Activated CD4-positive, alpha-beta memory T cell treated with anti-CD3 and anti-CD28 coated beads for 36 hours (primary cell): ENCODE data around the gene PHIP. TPM values are rescaled to one million over a fixed set of nuclear protein-coding genes. Genes with fewer than 3 reads are reported as not detected.
A peak's percentile ranks its signal among the peaks of the same experiment; 100 is the strongest.

ENCODE experiments used
- CTCF ChIA-PET: fragments of 350-600 bp; sonication (Branson Sonifier 250); formaldehyde crosslinking; loops from one replicate; lab custom pipeline; 2021; ENCODE audit warnings: antibody characterized with exemption, inconsistent platforms; lab: Charles Lee
- POLR2A ChIA-PET: fragments of 350-600 bp; sonication (Branson Sonifier 250); formaldehyde crosslinking; loops from one replicate; lab custom pipeline; 2021; ENCODE audit warnings: antibody characterized with exemption; lab: Charles Lee
- DNase-seq: peaks from one replicate; pipeline ENCODE4 v3.0.0-alpha.2; 2020
- H3K27ac Mint-ChIP-seq: one replicate; pipeline ENCODE4 v1.8.0; 2021; ENCODE audit warnings: mixed read lengths
- H3K27me3 Mint-ChIP-seq: one replicate; pipeline ENCODE4 v1.8.0; 2021; ENCODE audit warnings: mixed read lengths
- H3K36me3 Mint-ChIP-seq: one replicate; pipeline ENCODE4 v1.8.0; 2021; ENCODE audit warnings: mixed read lengths
- H3K4me1 Mint-ChIP-seq: one replicate; pipeline ENCODE4 v1.8.0; 2021; ENCODE audit warnings: low read depth, mixed read lengths
- H3K4me3 Mint-ChIP-seq: one replicate; pipeline ENCODE4 v1.8.0; 2021; ENCODE audit warnings: mild to moderate bottlenecking, mixed read lengths
- H3K9me3 Mint-ChIP-seq: one replicate; pipeline ENCODE4 v1.8.0; 2021; ENCODE audit warnings: mixed read lengths
- intact Hi-C: fragments of 100-400 bp; cut with micrococcal nuclease; formaldehyde crosslinking; loops from one replicate; pipeline ENCODE4 v1.15.1; 2023
- total RNA-seq, 2 experiments: library from RNA; stranded (reverse); gene quantifications; one replicate each; pipeline ENCODE4 v1.2.3, GENCODE V29; 2021

PHIP gene
- total RNA-seq, 2 experiments from 2014 or later = 25.5 to 27.9 TPM

- intact Hi-C loops = loop anchor here (1.0 kb wide), 1 partner anchor 41 kb away; no protein-coding TSS in a partner anchor
- Mint-ChIP-seq H3K36me3 (peaks cover 51% of the 10 kb centered on the region), H3K9me3 (no peaks in the 10 kb centered on the region), H3K4me1 (peaks cover 68% of the 10 kb centered on the region), H3K27me3 (no peaks in the 10 kb centered on the region), H3K4me3 (no peak overlapping the region), H3K27ac (peak overlapping the region; percentile 59)
- peak; percentile 35 for DNase-seq
- POLR2A ChIA-PET = interaction anchor here (1.0 to 1.1 kb wide), 2 partner anchors 42 to 44 kb away, joined by 3 to 5 read pairs; no protein-coding TSS in a partner anchor
- CTCF ChIA-PET = interaction anchor here (0.7 to 1.6 kb wide), 2 partner anchors 14 to 1677 kb away, joined by 3 read pairs; no protein-coding TSS in a partner anchor
These were observed 43.2 kb downstream of the PHIP start for GRCh38 chr6:79034865-79035264.

- Mint-ChIP-seq H3K27ac (no peak overlapping the region), H3K4me3 (no peak overlapping the region), H3K36me3 (peaks cover 45% of the 10 kb centered on the region), H3K27me3 (no peaks in the 10 kb centered on the region), H3K4me1 (peaks cover 60% of the 10 kb centered on the region), H3K9me3 (no peaks in the 10 kb centered on the region)
- CTCF ChIA-PET = interaction anchor here (0.9 kb wide), 1 partner anchor 15 kb away, joined by 3 read pairs; no protein-coding TSS in a partner anchor
- intact Hi-C loops = no loop called here
- POLR2A ChIA-PET = no interaction called here
- no peak for DNase-seq
These were observed 44.8 kb downstream of the PHIP start for GRCh38 chr6:79033279-79033678.

- H3K4me1 Mint-ChIP-seq = peaks cover 57% of the 10 kb centered on the region
- intact Hi-C loops = no loop called here
- DNase-seq = no peak
- no peaks in the 10 kb centered on the region for H3K9me3 Mint-ChIP-seq
- no peaks in the 10 kb centered on the region for H3K27me3 Mint-ChIP-seq
- ChIA-PET CTCF (interaction anchor here (0.6 kb wide), 1 partner anchor 19 kb away, joined by 3 read pairs; no protein-coding TSS in a partner anchor), POLR2A (no interaction called here)
- H3K27ac Mint-ChIP-seq = no peak overlapping the region
- peaks cover 39% of the 10 kb centered on the region for H3K36me3 Mint-ChIP-seq
- no peak overlapping the region for H3K4me3 Mint-ChIP-seq
These were observed 46.0 kb downstream of the PHIP start for GRCh38 chr6:79031821-79032590.

GRCh38 chr6:79030511-79030910, 47.5 kb downstream of the PHIP start:
- Mint-ChIP-seq H3K4me1 (peaks cover 51% of the 10 kb centered on the region), H3K4me3 (no peak overlapping the region), H3K9me3 (no peaks in the 10 kb centered on the region), H3K36me3 (peaks cover 34% of the 10 kb centered on the region), H3K27ac (no peak overlapping the region), H3K27me3 (no peaks in the 10 kb centered on the region)
- DNase-seq = no peak
- ChIA-PET CTCF (no interaction called here), POLR2A (no interaction called here)
- intact Hi-C loops = no loop called here

- intact Hi-C loops = no loop called here
- Mint-ChIP-seq H3K27ac (no peak overlapping the region), H3K4me1 (peaks cover 48% of the 10 kb centered on the region), H3K27me3 (no peaks in the 10 kb centered on the region), H3K4me3 (no peak overlapping the region), H3K9me3 (no peaks in the 10 kb centered on the region), H3K36me3 (peaks cover 32% of the 10 kb centered on the region)
- POLR2A ChIA-PET = no interaction called here
- no peak for DNase-seq
- CTCF ChIA-PET = no interaction called here
These were observed 48.0 kb downstream of the PHIP start for GRCh38 chr6:79030023-79030422.

GRCh38 chr6:79028641-79029314, 49.3 kb downstream of the PHIP start:
- Mint-ChIP-seq H3K36me3 (peaks cover 29% of the 10 kb centered on the region), H3K4me1 (peaks cover 42% of the 10 kb centered on the region), H3K4me3 (no peak overlapping the region), H3K27ac (no peak overlapping the region), H3K9me3 (no peaks in the 10 kb centered on the region), H3K27me3 (no peaks in the 10 kb centered on the region)
- POLR2A ChIA-PET = no interaction called here
- CTCF ChIA-PET = no interaction called here
- no peak for DNase-seq
- intact Hi-C loops = no loop called here

GRCh38 chr6:79011940-79012339, 66.1 kb downstream of the PHIP start:
- intact Hi-C loops = no loop called here
- Mint-ChIP-seq H3K36me3 (peaks cover 25% of the 10 kb centered on the region), H3K27ac (no peak overlapping the region), H3K9me3 (no peaks in the 10 kb centered on the region), H3K4me3 (no peak overlapping the region), H3K4me1 (peaks cover 2% of the 10 kb centered on the region), H3K27me3 (no peaks in the 10 kb centered on the region)
- ChIA-PET CTCF (no interaction called here), POLR2A (no interaction called here)
- DNase-seq = no peak

GRCh38 chr6:79010422-79010821, 67.6 kb downstream of the PHIP start:
- Mint-ChIP-seq H3K4me3 (no peak overlapping the region), H3K36me3 (peaks cover 16% of the 10 kb centered on the region), H3K27ac (no peak overlapping the region), H3K9me3 (no peaks in the 10 kb centered on the region), H3K27me3 (no peaks in the 10 kb centered on the region), H3K4me1 (peaks cover 5% of the 10 kb centered on the region)
- intact Hi-C loops = no loop called here
- POLR2A ChIA-PET = no interaction called here
- CTCF ChIA-PET = no interaction called here
- DNase-seq = no peak

- intact Hi-C loops = no loop called here
- Mint-ChIP-seq H3K9me3 (no peaks in the 10 kb centered on the region), H3K4me3 (no peak overlapping the region), H3K27me3 (no peaks in the 10 kb centered on the region), H3K36me3 (peaks cover 14% of the 10 kb centered on the region), H3K4me1 (peaks cover 7% of the 10 kb centered on the region), H3K27ac (no peak overlapping the region)
- ChIA-PET CTCF (no interaction called here), POLR2A (interaction anchor here (0.7 kb wide), 1 partner anchor 41 kb away, joined by 3 read pairs; no protein-coding TSS in a partner anchor)
- DNase-seq = no peak
These were observed 68.2 kb downstream of the PHIP start for GRCh38 chr6:79009819-79010218.

- ChIA-PET POLR2A (no interaction called here), CTCF (no interaction called here)
These were observed 72.6 kb downstream of the PHIP start for GRCh38 chr6:79005497-79005896.

GRCh38 chr6:79005024-79005423, 73.0 kb downstream of the PHIP start:
- Mint-ChIP-seq H3K27ac (no peak overlapping the region), H3K27me3 (no peaks in the 10 kb centered on the region), H3K9me3 (no peaks in the 10 kb centered on the region), H3K4me1 (peaks cover 5% of the 10 kb centered on the region), H3K4me3 (no peak overlapping the region), H3K36me3 (peaks cover 36% of the 10 kb centered on the region)
- no peak for DNase-seq
- POLR2A ChIA-PET = no interaction called here
- CTCF ChIA-PET = no interaction called here
- intact Hi-C loops = no loop called here

More at GRCh38 chr6:79005497-79005896, 72.6 kb downstream of the PHIP start:
- Mint-ChIP-seq H3K9me3 (no peaks in the 10 kb centered on the region), H3K36me3 (peaks cover 33% of the 10 kb centered on the region), H3K27ac (no peak overlapping the region), H3K4me3 (no peak overlapping the region), H3K4me1 (peaks cover 6% of the 10 kb centered on the region), H3K27me3 (no peaks in the 10 kb centered on the region)
- intact Hi-C loops = no loop called here
- DNase-seq = no peak

GRCh38 chr6:79004239-79004638, 73.8 kb downstream of the PHIP start:
- Mint-ChIP-seq H3K9me3 (no peaks in the 10 kb centered on the region), H3K36me3 (peaks cover 37% of the 10 kb centered on the region), H3K27ac (no peak overlapping the region), H3K4me1 (peaks cover 5% of the 10 kb centered on the region), H3K4me3 (no peak overlapping the region), H3K27me3 (no peaks in the 10 kb centered on the region)
- intact Hi-C loops = no loop called here
- POLR2A ChIA-PET = no interaction called here
- DNase-seq = no peak
- CTCF ChIA-PET = no interaction called here
